ENCODE results near the gene STIM1.

The STIM1 gene

GRCh38 chr11:3822312-3822711 lies 33.2 kb upstream of the STIM1 start:
- H3K36me3 ChIP-seq (ENCODE audit: control insufficient read depth, insufficient read depth, low read length), result peaks cover 16% of the 10 kb centered on the region

GRCh38 chr11:3823303-3823702 lies 32.2 kb upstream of the STIM1 start:
- H3K4me1 ChIP-seq (ENCODE audit: control insufficient read depth, insufficient read depth, low read length), result no peaks in the 10 kb centered on the region
- no peak overlapping the region for H3K9ac ChIP-seq (ENCODE audit: low read length)
- peaks cover 26% of the 10 kb centered on the region for H3K36me3 ChIP-seq (ENCODE audit: control insufficient read depth, insufficient read depth, low read length)
- H3K27me3 ChIP-seq (ENCODE audit: control insufficient read depth, insufficient read depth, low read length), result no peaks in the 10 kb centered on the region
- no peak overlapping the region for H3K4me3 ChIP-seq (ENCODE audit: low read length)
- no peak overlapping the region for H3K27ac ChIP-seq (ENCODE audit: low read depth, low read length)

More at GRCh38 chr11:3822312-3822711, 33.2 kb upstream of the STIM1 start:
- H3K27me3 ChIP-seq (ENCODE audit: control insufficient read depth, insufficient read depth, low read length), result no peaks in the 10 kb centered on the region
- no peaks in the 10 kb centered on the region for H3K4me1 ChIP-seq (ENCODE audit: control insufficient read depth, insufficient read depth, low read length)
- no peak overlapping the region for H3K27ac ChIP-seq (ENCODE audit: low read depth, low read length)
- H3K4me3 ChIP-seq (ENCODE audit: low read length), result no peak overlapping the region
- no peak overlapping the region for H3K9ac ChIP-seq (ENCODE audit: low read length)

GRCh38 chr11:3823762-3824506 lies 31.5 kb upstream of the STIM1 start:
- Histone ChIP-seq H3K9ac (ENCODE audit: low read length) (no peak overlapping the region), H3K36me3 (ENCODE audit: control insufficient read depth, insufficient read depth, low read length) (peaks cover 26% of the 10 kb centered on the region), H3K4me1 (ENCODE audit: control insufficient read depth, insufficient read depth, low read length) (no peaks in the 10 kb centered on the region), H3K4me3 (ENCODE audit: low read length) (no peak overlapping the region), H3K27me3 (ENCODE audit: control insufficient read depth, insufficient read depth, low read length) (no peaks in the 10 kb centered on the region), H3K27ac (ENCODE audit: low read depth, low read length) (no peak overlapping the region)

GRCh38 chr11:3824714-3825472 lies 30.6 kb upstream of the STIM1 start:
- H3K4me3 ChIP-seq (ENCODE audit: low read length), result no peak overlapping the region
- H3K36me3 ChIP-seq (ENCODE audit: control insufficient read depth, insufficient read depth, low read length), result peaks cover 26% of the 10 kb centered on the region
- H3K4me1 ChIP-seq (ENCODE audit: control insufficient read depth, insufficient read depth, low read length), result no peaks in the 10 kb centered on the region
- no peak overlapping the region for H3K27ac ChIP-seq (ENCODE audit: low read depth, low read length)
- no peak overlapping the region for H3K9ac ChIP-seq (ENCODE audit: low read length)
- no peaks in the 10 kb centered on the region for H3K27me3 ChIP-seq (ENCODE audit: control insufficient read depth, insufficient read depth, low read length)

GRCh38 chr11:3825473-3826154 lies 29.9 kb upstream of the STIM1 start:
- Histone ChIP-seq H3K27ac (ENCODE audit: low read depth, low read length) (no peak overlapping the region), H3K36me3 (ENCODE audit: control insufficient read depth, insufficient read depth, low read length) (peaks cover 26% of the 10 kb centered on the region), H3K4me1 (ENCODE audit: control insufficient read depth, insufficient read depth, low read length) (no peaks in the 10 kb centered on the region), H3K9ac (ENCODE audit: low read length) (no peak overlapping the region), H3K27me3 (ENCODE audit: control insufficient read depth, insufficient read depth, low read length) (no peaks in the 10 kb centered on the region), H3K4me3 (ENCODE audit: low read length) (no peak overlapping the region)

GRCh38 chr11:3826721-3827120 lies 28.7 kb upstream of the STIM1 start:
- Histone ChIP-seq H3K9ac (ENCODE audit: low read length) (no peak overlapping the region), H3K27ac (ENCODE audit: low read depth, low read length) (no peak overlapping the region), H3K4me3 (ENCODE audit: low read length) (no peak overlapping the region), H3K36me3 (ENCODE audit: control insufficient read depth, insufficient read depth, low read length) (peaks cover 23% of the 10 kb centered on the region), H3K27me3 (ENCODE audit: control insufficient read depth, insufficient read depth, low read length) (no peaks in the 10 kb centered on the region), H3K4me1 (ENCODE audit: control insufficient read depth, insufficient read depth, low read length) (no peaks in the 10 kb centered on the region)

- H3K4me1 ChIP-seq (ENCODE audit: control insufficient read depth, insufficient read depth, low read length), result no peaks in the 10 kb centered on the region
- no peak overlapping the region for H3K27ac ChIP-seq (ENCODE audit: low read depth, low read length)
- no peak overlapping the region for H3K9ac ChIP-seq (ENCODE audit: low read length)
- no peak overlapping the region for H3K4me3 ChIP-seq (ENCODE audit: low read length)
- no peaks in the 10 kb centered on the region for H3K27me3 ChIP-seq (ENCODE audit: control insufficient read depth, insufficient read depth, low read length)
- peaks cover 23% of the 10 kb centered on the region for H3K36me3 ChIP-seq (ENCODE audit: control insufficient read depth, insufficient read depth, low read length)
Observed at GRCh38 chr11:3827434-3828186, 27.9 kb upstream of the STIM1 start.

GRCh38 chr11:3830088-3830487 lies 25.4 kb upstream of the STIM1 start:
- no peak overlapping the region for H3K27ac ChIP-seq (ENCODE audit: low read depth, low read length)
- no peaks in the 10 kb centered on the region for H3K27me3 ChIP-seq (ENCODE audit: control insufficient read depth, insufficient read depth, low read length)
- H3K36me3 ChIP-seq (ENCODE audit: control insufficient read depth, insufficient read depth, low read length), result peaks cover 23% of the 10 kb centered on the region
- no peak overlapping the region for H3K9ac ChIP-seq (ENCODE audit: low read length)
- no peak overlapping the region for H3K4me3 ChIP-seq (ENCODE audit: low read length)
- no peaks in the 10 kb centered on the region for H3K4me1 ChIP-seq (ENCODE audit: control insufficient read depth, insufficient read depth, low read length)

GRCh38 chr11:3830730-3831129 lies 24.7 kb upstream of the STIM1 start:
- Histone ChIP-seq H3K27me3 (ENCODE audit: control insufficient read depth, insufficient read depth, low read length) (no peaks in the 10 kb centered on the region), H3K4me1 (ENCODE audit: control insufficient read depth, insufficient read depth, low read length) (no peaks in the 10 kb centered on the region), H3K36me3 (ENCODE audit: control insufficient read depth, insufficient read depth, low read length) (peaks cover 24% of the 10 kb centered on the region), H3K9ac (ENCODE audit: low read length) (no peak overlapping the region), H3K4me3 (ENCODE audit: low read length) (no peak overlapping the region), H3K27ac (ENCODE audit: low read depth, low read length) (no peak overlapping the region)

- Histone ChIP-seq H3K9ac (ENCODE audit: low read length) (no peak overlapping the region), H3K36me3 (ENCODE audit: control insufficient read depth, insufficient read depth, low read length) (peaks cover 21% of the 10 kb centered on the region), H3K27ac (ENCODE audit: low read depth, low read length) (no peak overlapping the region), H3K4me3 (ENCODE audit: low read length) (no peak overlapping the region), H3K4me1 (ENCODE audit: control insufficient read depth, insufficient read depth, low read length) (no peaks in the 10 kb centered on the region), H3K27me3 (ENCODE audit: control insufficient read depth, insufficient read depth, low read length) (no peaks in the 10 kb centered on the region)
Observed at GRCh38 chr11:3831378-3832239, 23.9 kb upstream of the STIM1 start.

GRCh38 chr11:3832816-3833215 lies 22.6 kb upstream of the STIM1 start:
- Histone ChIP-seq H3K36me3 (ENCODE audit: control insufficient read depth, insufficient read depth, low read length) (peaks cover 10% of the 10 kb centered on the region), H3K9ac (ENCODE audit: low read length) (no peak overlapping the region), H3K4me3 (ENCODE audit: low read length) (no peak overlapping the region), H3K27me3 (ENCODE audit: control insufficient read depth, insufficient read depth, low read length) (no peaks in the 10 kb centered on the region), H3K27ac (ENCODE audit: low read depth, low read length) (no peak overlapping the region), H3K4me1 (ENCODE audit: control insufficient read depth, insufficient read depth, low read length) (no peaks in the 10 kb centered on the region)

Data from rectal smooth muscle tissue (tissue), 1 donor.